Measurements from ENCODE around the gene SLC34A1. TPM values are rescaled to one million over a fixed set of nuclear protein-coding genes. Genes with fewer than 3 reads are reported as not detected.

SLC34A1 gene
- total RNA-seq, 2 experiments from 2014 or later, result 0.35 to 0.63 TPM

DNA sequence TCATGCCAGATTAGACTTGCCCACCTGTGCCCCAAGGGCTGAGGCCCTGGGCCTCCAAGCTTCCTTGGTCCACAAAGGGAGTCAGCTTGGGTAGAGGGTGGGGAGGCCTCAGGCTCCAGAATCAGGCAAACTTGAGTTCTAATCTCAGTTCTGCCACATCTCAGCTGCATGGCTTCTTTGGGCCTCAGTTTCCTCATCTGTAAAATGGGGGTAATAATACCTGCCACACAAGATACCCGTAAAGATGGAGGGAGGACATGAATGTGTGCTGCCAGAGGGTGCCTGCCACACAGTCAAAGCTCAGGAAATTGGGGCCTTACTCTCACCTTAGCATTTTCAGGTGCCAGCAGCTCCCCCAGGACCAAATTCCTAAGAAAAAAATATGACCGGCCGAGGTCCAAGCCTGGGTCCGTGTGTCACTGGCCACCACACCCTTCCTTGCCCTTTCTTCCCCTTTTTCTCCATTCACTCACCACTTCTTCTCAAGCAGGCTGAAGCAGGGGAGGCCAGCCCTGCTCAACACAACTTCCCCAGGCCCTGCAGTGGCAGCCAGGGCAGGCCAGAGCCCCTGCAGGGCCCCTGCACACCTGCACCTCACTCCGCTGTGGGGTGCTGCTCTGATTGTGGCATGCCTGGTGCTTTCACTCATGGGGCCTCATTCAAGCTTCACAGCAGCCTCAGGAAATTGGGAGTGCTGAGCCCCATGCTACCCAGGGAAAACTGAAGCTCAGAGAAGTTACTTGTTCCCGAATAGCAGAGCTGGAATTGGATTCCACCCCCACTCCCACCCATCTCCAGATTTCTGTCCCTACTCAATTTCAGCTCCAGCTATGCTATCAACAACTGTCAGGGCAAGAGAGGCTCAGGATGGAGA is 22.6 kb upstream of the SLC34A1 start:
- no TSS peak for BruUV-seq (replicated peaks)
- peak; percentile 77 for DNase-seq (ENCODE audit: low spot score)
- H2AFZ ChIP-seq (ENCODE audit: low read length), result peak overlapping the region; percentile 57; the same call in 1 of the 2 replicates
- H3K9me2 ChIP-seq (ENCODE audit: insufficient read depth, low read length), result no peaks in the 10 kb centered on the region
- TF ChIP-seq, protein P1, sequence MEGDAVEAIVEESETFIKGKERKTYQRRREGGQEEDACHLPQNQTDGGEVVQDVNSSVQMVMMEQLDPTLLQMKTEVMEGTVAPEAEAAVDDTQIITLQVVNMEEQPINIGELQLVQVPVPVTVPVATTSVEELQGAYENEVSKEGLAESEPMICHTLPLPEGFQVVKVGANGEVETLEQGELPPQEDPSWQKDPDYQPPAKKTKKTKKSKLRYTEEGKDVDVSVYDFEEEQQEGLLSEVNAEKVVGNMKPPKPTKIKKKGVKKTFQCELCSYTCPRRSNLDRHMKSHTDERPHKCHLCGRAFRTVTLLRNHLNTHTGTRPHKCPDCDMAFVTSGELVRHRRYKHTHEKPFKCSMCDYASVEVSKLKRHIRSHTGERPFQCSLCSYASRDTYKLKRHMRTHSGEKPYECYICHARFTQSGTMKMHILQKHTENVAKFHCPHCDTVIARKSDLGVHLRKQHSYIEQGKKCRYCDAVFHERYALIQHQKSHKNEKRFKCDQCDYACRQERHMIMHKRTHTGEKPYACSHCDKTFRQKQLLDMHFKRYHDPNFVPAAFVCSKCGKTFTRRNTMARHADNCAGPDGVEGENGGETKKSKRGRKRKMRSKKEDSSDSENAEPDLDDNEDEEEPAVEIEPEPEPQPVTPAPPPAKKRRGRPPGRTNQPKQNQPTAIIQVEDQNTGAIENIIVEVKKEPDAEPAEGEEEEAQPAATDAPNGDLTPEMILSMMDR (conservative IDR thresholded peaks at IDR 0.05; ENCODE audit: low read length), result peak; percentile 47
- no peak for TF ChIP-seq EZH2phosphoT487 (IDR thresholded peaks at IDR 0.05; ENCODE audit: borderline replicate concordance, low read depth, low read length)
- peak overlapping the region; percentile 84 for H3K27ac ChIP-seq (ENCODE audit: low read depth, low read length, poor library complexity, severe bottlenecking)
- peaks cover under 1% of the 10 kb centered on the region; the same call in 1 of the 2 replicates for H3K36me3 ChIP-seq (ENCODE audit: insufficient read depth, low read length)
- H3K4me3 ChIP-seq (ENCODE audit: low read depth, low read length, poor library complexity, severe bottlenecking), result peak overlapping the region; percentile 60
- peaks cover 17% of the 10 kb centered on the region; the same call in 1 of the 2 replicates for H3K79me2 ChIP-seq (ENCODE audit: insufficient read depth, low read depth, low read length)
- peaks cover 72% of the 10 kb centered on the region for H3K4me1 ChIP-seq (ENCODE audit: insufficient read depth, low read length, poor library complexity, severe bottlenecking)
- H4K20me1 ChIP-seq (ENCODE audit: insufficient read depth, low read length), result no peaks in the 10 kb centered on the region
- H3K4me2 ChIP-seq (ENCODE audit: low read length), result peak overlapping the region; percentile 87
- intact Hi-C loops (cut with micrococcal nuclease; ENCODE audit: unreplicated experiment), result no loop called here
- POLR2A ChIA-PET, result interaction anchor here (0.8 to 3.2 kb wide), 8 partner anchors 9 to 49 kb away, joined by 3 to 35 read pairs (median 4); partner anchors contain the start of genes LMAN2 and MXD3
- no peaks in the 10 kb centered on the region for H3K9me3 ChIP-seq (ENCODE audit: low read length)
- CTCF ChIA-PET (ENCODE audit: unreplicated experiment), result interaction anchor here (0.5 to 1.4 kb wide), 9 partner anchors 9 to 230 kb away, joined by 3 to 10 read pairs (median 3); no protein-coding TSS in a partner anchor

- intact Hi-C loops (cut with micrococcal nuclease; ENCODE audit: unreplicated experiment), result no loop called here
- H3K9me3 ChIP-seq (ENCODE audit: low read length), result no peaks in the 10 kb centered on the region
- H3K4me3 ChIP-seq (ENCODE audit: low read depth, low read length, poor library complexity, severe bottlenecking), result peak overlapping the region; percentile 60
- H3K79me2 ChIP-seq (ENCODE audit: insufficient read depth, low read depth, low read length), result peaks cover 17% of the 10 kb centered on the region; the same call in 1 of the 2 replicates
- peaks cover 66% of the 10 kb centered on the region for H3K4me1 ChIP-seq (ENCODE audit: insufficient read depth, low read length, poor library complexity, severe bottlenecking)
- no peaks in the 10 kb centered on the region for H3K9me2 ChIP-seq (ENCODE audit: insufficient read depth, low read length)
- ChIA-PET POLR2A (interaction anchor here (0.8 to 3.2 kb wide), 7 partner anchors 8 to 50 kb away, joined by 3 to 35 read pairs (median 4); partner anchors contain the start of genes LMAN2 and MXD3), CTCF (ENCODE audit: unreplicated experiment) (interaction anchor here (0.5 to 1.1 kb wide), 5 partner anchors 9 to 231 kb away, joined by 3 to 4 read pairs (median 3); no protein-coding TSS in a partner anchor)
- H2AFZ ChIP-seq (ENCODE audit: low read length), result peak overlapping the region; percentile 57; the same call in 1 of the 2 replicates
- H3K36me3 ChIP-seq (ENCODE audit: insufficient read depth, low read length), result peaks cover 3% of the 10 kb centered on the region; the same call in 1 of the 2 replicates
- no peak for TF ChIP-seq EZH2phosphoT487 (IDR thresholded peaks at IDR 0.05; ENCODE audit: borderline replicate concordance, low read depth, low read length)
- TF ChIP-seq, protein P1 (conservative IDR thresholded peaks at IDR 0.05; ENCODE audit: low read length), result no peak
- DNase-seq (ENCODE audit: low spot score), result no peak
- BruUV-seq (replicated peaks), result no TSS peak
- H3K4me2 ChIP-seq (ENCODE audit: low read length), result peak overlapping the region; percentile 87
- H3K27ac ChIP-seq (ENCODE audit: low read depth, low read length, poor library complexity, severe bottlenecking), result peak overlapping the region; percentile 84
- no peaks in the 10 kb centered on the region for H4K20me1 ChIP-seq (ENCODE audit: insufficient read depth, low read length)
Measured at GRCh38 chr5:177362292-177362609, 22.0 kb upstream of the SLC34A1 start.

Measured in OCI-LY7 (cell line).